Lung (tissue), 16 donors: ENCODE results near the gene MARS1. TPM values are rescaled to one million over a fixed set of nuclear protein-coding genes. Genes with fewer than 3 reads are reported as not detected.
A peak's percentile ranks its signal among the peaks of the same experiment; 100 is the strongest.
"Not testable (repeated sequence)": the region's sequence is repeated elsewhere in the genome, so short reads cannot be mapped to it uniquely, and the experiment has no call there.

ENCODE experiments used
- ATAC-seq: fragments of 200-7000 bp; cut with Tn5 transposase; one replicate; pipeline ENCODE4 v1.9.1; 2020; ENCODE audit warnings: moderate number of reproducible peaks; ENCODE audit not compliant: insufficient read depth, low FRiP score
- DNase-seq, 3 donors: peaks; one replicate each; pipeline ENCODE4 v3.0.0-alpha.2; 2013 to 2017
- H3K27ac ChIP-seq, 2 donors: one replicate each; pipeline ENCODE4 v1.5.1; 2013; ENCODE audit warnings: mild to moderate bottlenecking in 2 of 2, moderate library complexity in 2 of 2, control low read depth in 1 of 2, inconsistent platforms in 1 of 2, low read depth in 1 of 2, low read length in 1 of 2
- H3K27me3 ChIP-seq, 3 donors: one replicate each; pipeline ENCODE4 v1.5.1; 2013; ENCODE audit warnings: low read length in 2 of 3; ENCODE audit not compliant: control insufficient read depth in 3 of 3, insufficient read depth in 3 of 3
- H3K36me3 ChIP-seq, 4 donors: one replicate each; pipeline ENCODE4 v1.5.1; 2013; ENCODE audit warnings: low read length in 4 of 4, mild to moderate bottlenecking in 1 of 4, moderate library complexity in 1 of 4; ENCODE audit not compliant: control insufficient read depth in 4 of 4, insufficient read depth in 4 of 4
- H3K4me1 ChIP-seq, 5 donors: one replicate each; pipeline ENCODE4 v1.5.1; 2013; ENCODE audit warnings: low read length in 5 of 5, mild to moderate bottlenecking in 2 of 5, moderate library complexity in 1 of 5; ENCODE audit not compliant: control insufficient read depth in 5 of 5, insufficient read depth in 5 of 5
- H3K4me3 ChIP-seq: one replicate; pipeline ENCODE4 v1.5.1; 2013; ENCODE audit warnings: mild to moderate bottlenecking, control low read depth, moderate library complexity
- H3K9ac ChIP-seq, 2 donors: one replicate each; pipeline ENCODE4 v1.5.1; 2013; ENCODE audit warnings: low read length in 2 of 2, control low read depth in 1 of 2; ENCODE audit not compliant: insufficient read depth in 1 of 2
- H3K9me3 ChIP-seq, 4 donors: one replicate each; pipeline ENCODE4 v1.5.1; 2013; ENCODE audit warnings: low read length in 3 of 4, mild to moderate bottlenecking in 1 of 4, moderate library complexity in 1 of 4; ENCODE audit not compliant: control insufficient read depth in 4 of 4, insufficient read depth in 3 of 4
- CTCF ChIP-seq: IDR thresholded peaks from 2 replicates; pipeline ENCODE4 v1.5.1; 2012; ENCODE audit warnings: mild to moderate bottlenecking; ENCODE audit errors: control extremely low read depth, extremely low read depth
- WGBS, 2 donors: extraction: QIAGEN DNeasy Blood & Tissue Kit; methylation state at CpG; one replicate each; pipeline ENCODE4 v1.1.7; 2013; 5-methylcytosine and 5-hydroxymethylcytosine counted together
- long read RNA-seq, 5 donors: transcript quantifications; one replicate each; lab custom pipeline, GENCODE V29; 2026
- polyA plus RNA-seq, 2 donors: library from polyadenylated mRNA; stranded (reverse); fragments of 200-250 nt; gene quantifications; one replicate each; pipeline ENCODE4 v1.2.1, GENCODE V29; 2013
- total RNA-seq, 2 donors: library from RNA; depleted of rRNA in 1 of 2; stranded (reverse); fragments of >200 nt in 1 of 2; gene quantifications; one replicate each; pipeline ENCODE4 v1.2.1, GENCODE V29; 2014 to 2021
- donor health status: control.
- donor health status: control.
- donor health status: Bipolar disorder and iron deficiency.
- donor health status: healthy.
- donor health status: DM: yes; HTN: yes; CAD: no.

The MARS1 gene
- 100 to 1,000 TPM in 1 of 2 donors, 10 to 100 TPM in 1; 55.9 to 213 TPM for total RNA-seq
- polyA plus RNA-seq: 100 to 1,000 TPM in 1 of 2 donors, 10 to 100 TPM in 1; 95.0 to 156 TPM
- long read RNA-seq, donor 1, transcript MARS-201 (21 exons, 2,905 nt): major isoform, 8 of 38 reads
- long read RNA-seq, donor 1, partial matches to known transcripts: 16 of 38 reads
- long read RNA-seq, donor 1, other reads (novel, unspliced or antisense): 11 of 38 reads
- long read RNA-seq, donor 2, partial matches to known transcripts: 17 of 18 reads
- long read RNA-seq, donor 2, other reads (novel, unspliced or antisense): 0 of 18 reads
- long read RNA-seq, donor 3, partial matches to known transcripts: 20 of 24 reads
- long read RNA-seq, donor 3, other reads (novel, unspliced or antisense): 0 of 24 reads
- long read RNA-seq, donor 4, partial matches to known transcripts: 0 of 2 reads
- long read RNA-seq, donor 4, other reads (novel, unspliced or antisense): 0 of 2 reads
- long read RNA-seq, donor 5, transcript MARS-201 (21 exons, 2,905 nt): major isoform, 12 of 52 reads
- long read RNA-seq, donor 5, partial matches to known transcripts: 37 of 52 reads
- long read RNA-seq, donor 5, other reads (novel, unspliced or antisense): 0 of 52 reads

- DNase-seq: peak; percentile 94 to 98 (median 97)
- H3K9ac ChIP-seq: peak within 1 kb of the TSS; percentile 75 to 91
- peaks cover 0 to 10% (median 7%) of the 10 kb centered on the region in 5 donors for H3K4me1 ChIP-seq
- ATAC-seq: peak; percentile 95
- no peaks in the 10 kb centered on the region for H3K9me3 ChIP-seq
- no peaks in the 10 kb centered on the region for H3K27me3 ChIP-seq
- peak within 1 kb of the TSS; percentile 65 to 88 for H3K27ac ChIP-seq
- no peak for TF ChIP-seq CTCF
- peak within 1 kb of the TSS; percentile 96 for H3K4me3 ChIP-seq
- 8 to 12% methylated on average over 47 of the region's 47 CpGs for WGBS, 2 donors
- peaks cover 17 to 27% (median 23%) of the 10 kb centered on the region in 4 donors for H3K36me3 ChIP-seq
Measured at GRCh38 chr12:57487597-57488401, at the start of gene MARS1. MARS1 (plus strand) TSS chr12:57488068; CDS start chr12:57488091, 23 bp downstream.

GRCh38 chr12:57438400-57438799, 49.5 kb upstream of the MARS1 start:
- DNase-seq (no peak), ATAC-seq (no peak)
- WGBS, 2 donors: 90 to 95% methylated on average over 1 of the region's 1 CpG
- H3K9me3 ChIP-seq: no peaks in the 10 kb centered on the region
- TF ChIP-seq CTCF: no peak
- H3K9ac ChIP-seq: no peak overlapping the region
- H3K4me3 ChIP-seq: no peak overlapping the region
- H3K36me3 ChIP-seq: no peaks in the 10 kb centered on the region
- H3K27ac ChIP-seq: no peak overlapping the region
- peaks cover 0 to 3% (median 0%) of the 10 kb centered on the region in 5 donors for H3K4me1 ChIP-seq
- H3K27me3 ChIP-seq: no peaks in the 10 kb centered on the region

GRCh38 chr12:57439762-57440266, 48.1 kb upstream of the MARS1 start:
- no peak for DNase-seq
- H3K4me1 ChIP-seq: peaks cover 0 to 2% (median 0%) of the 10 kb centered on the region in 5 donors
- no peaks in the 10 kb centered on the region for H3K36me3 ChIP-seq
- H3K4me3 ChIP-seq: no peak overlapping the region
- no peaks in the 10 kb centered on the region for H3K9me3 ChIP-seq
- 82 to 91% methylated on average over 4 of the region's 4 CpGs for WGBS, 2 donors
- no peaks in the 10 kb centered on the region for H3K27me3 ChIP-seq
- H3K27ac ChIP-seq: no peak overlapping the region
- no peak overlapping the region for H3K9ac ChIP-seq
- TF ChIP-seq CTCF: no peak
- no peak for ATAC-seq

- not testable (repeated sequence) for H3K36me3 ChIP-seq, DNase-seq, H3K4me3 ChIP-seq, H3K27ac ChIP-seq, ATAC-seq, H3K27me3 ChIP-seq, H3K9me3 ChIP-seq, H3K4me1 ChIP-seq, H3K9ac ChIP-seq
- WGBS, 2 donors: 95 to 100% methylated on average over 2 of the region's 2 CpGs
Measured at GRCh38 chr12:57441393-57441792, 46.5 kb upstream of the MARS1 start.
